ENCODE data around the gene TLE3.

- TF ChIP-seq CTCF (IDR thresholded peaks at IDR 0.05; ENCODE audit: insufficient read depth, low read length, poor library complexity, severe bottlenecking), result no peak
- no peak for TF ChIP-seq EZH2phosphoT487 (conservative IDR thresholded peaks at IDR 0.05; ENCODE audit: low read length)
Observed at GRCh38 chr15:70097063-70097320, 725 bp downstream of the TLE3 start.
